WTC11 (cell line): ENCODE data around the gene ZBTB44.

ENCODE experiments used
- CTCF ChIP-seq: fragments of 200-600 bp; IDR thresholded peaks from 2 replicates; pipeline ENCODE4 v1.8.0; 2022; ENCODE audit warnings: antibody characterized with exemption
- E2F5 ChIP-seq: sonication (generic); formaldehyde crosslinking; IDR thresholded peaks from 2 replicates; pipeline ENCODE4 v1.8.1; 2022; ENCODE audit warnings: mild to moderate bottlenecking, moderate library complexity, missing genetic modification reagents
- ELF4 ChIP-seq: sonication (generic); formaldehyde crosslinking; IDR thresholded peaks from 2 replicates; pipeline ENCODE4 v1.8.1; 2022; ENCODE audit warnings: low read depth, mild to moderate bottlenecking, moderate library complexity, missing genetic modification reagents
- MAX ChIP-seq: sonication (generic); formaldehyde crosslinking; IDR thresholded peaks from 2 replicates; pipeline ENCODE4 v1.8.0; 2022; ENCODE audit warnings: mild to moderate bottlenecking, missing genetic modification reagents
- TEAD4 ChIP-seq: sonication (generic); formaldehyde crosslinking; IDR thresholded peaks from 2 replicates; pipeline ENCODE4 v1.8.0; 2022; ENCODE audit warnings: mild to moderate bottlenecking, missing genetic modification reagents
- ZNF263 ChIP-seq: sonication (generic); formaldehyde crosslinking; IDR thresholded peaks from 2 replicates; pipeline ENCODE4 v1.8.1; 2022; ENCODE audit warnings: low read depth, mild to moderate bottlenecking, moderate library complexity, missing genetic modification reagents

- no peak for TF ChIP-seq ZNF263 (CRISPR knock-in tag)
- TF ChIP-seq CTCF, result no peak
- TF ChIP-seq E2F5 (CRISPR knock-in tag), result no peak
- TF ChIP-seq MAX (CRISPR knock-in tag), result no peak
- TF ChIP-seq TEAD4 (CRISPR knock-in tag), result no peak
- TF ChIP-seq ELF4 (CRISPR knock-in tag), result no peak
These were observed 70.9 kb downstream of the ZBTB44 start for GRCh38 chr11:130243816-130244215.
